ENCODE data around the gene NAA80. TPM values are rescaled to one million over a fixed set of nuclear protein-coding genes. Genes with fewer than 3 reads are reported as not detected.

NAA80 gene
- total RNA-seq, 2 donors from 2014 or later = 6.7 to 10.0 TPM

- Histone ChIP-seq H3K4me3 (peak overlapping the region; percentile 40), H3K4me1 (peaks cover 11% of the 10 kb centered on the region), H3K27ac (peak overlapping the region; percentile 85), H3K27me3 (no peaks in the 10 kb centered on the region), H3K9ac (ENCODE audit: low read depth in 2 of 2, low read length in 2 of 2) (peak overlapping the region; percentile 86 to 91), H3K9me3 (no peaks in the 10 kb centered on the region), H3K36me3 (no peaks in the 10 kb centered on the region)
- DNase-seq = peak; percentile 81
- TF ChIP-seq CTCF (IDR thresholded peaks at IDR 0.05) = no peak
- intact Hi-C loops (cut with DNase I) = no loop called here
Observed at GRCh38 chr3:50267280-50267913, 31.8 kb downstream of the NAA80 start.

GRCh38 chr3:50266836-50267235 is 32.4 kb downstream of the NAA80 start:
- H3K9me3 ChIP-seq = no peaks in the 10 kb centered on the region
- DNase-seq = no peak
- intact Hi-C loops (cut with DNase I) = no loop called here
- H3K9ac ChIP-seq (ENCODE audit: low read depth in 2 of 2, low read length in 2 of 2) = peak overlapping the region; percentile 86 to 91
- H3K4me3 ChIP-seq = peak overlapping the region; percentile 40
- peaks cover 11% of the 10 kb centered on the region for H3K4me1 ChIP-seq
- no peaks in the 10 kb centered on the region for H3K27me3 ChIP-seq
- H3K27ac ChIP-seq = peak overlapping the region; percentile 85
- no peak for TF ChIP-seq CTCF (IDR thresholded peaks at IDR 0.05)
- no peaks in the 10 kb centered on the region for H3K36me3 ChIP-seq

- no peak for DNase-seq
Observed at GRCh38 chr3:50266017-50266416, 33.2 kb downstream of the NAA80 start.

GRCh38 chr3:50265571-50265970 is 33.6 kb downstream of the NAA80 start:
- intact Hi-C loops (cut with DNase I) = no loop called here
- no peak for TF ChIP-seq CTCF (IDR thresholded peaks at IDR 0.05)
- H3K27ac ChIP-seq = peak overlapping the region; percentile 85
- peaks cover 11% of the 10 kb centered on the region for H3K4me1 ChIP-seq
- H3K4me3 ChIP-seq = no peak overlapping the region
- H3K9me3 ChIP-seq = no peaks in the 10 kb centered on the region
- H3K9ac ChIP-seq (ENCODE audit: low read depth in 2 of 2, low read length in 2 of 2) = peak overlapping the region; percentile 16 to 32
- no peaks in the 10 kb centered on the region for H3K36me3 ChIP-seq
- no peak for DNase-seq
- no peaks in the 10 kb centered on the region for H3K27me3 ChIP-seq

More at GRCh38 chr3:50266017-50266416, 33.2 kb downstream of the NAA80 start:
- Histone ChIP-seq H3K4me3 (no peak overlapping the region), H3K4me1 (peaks cover 11% of the 10 kb centered on the region), H3K27ac (peak overlapping the region; percentile 85), H3K9me3 (no peaks in the 10 kb centered on the region), H3K9ac (ENCODE audit: low read depth in 2 of 2, low read length in 2 of 2) (peak overlapping the region; percentile 37 to 91), H3K27me3 (no peaks in the 10 kb centered on the region), H3K36me3 (no peaks in the 10 kb centered on the region)
- TF ChIP-seq CTCF (IDR thresholded peaks at IDR 0.05) = no peak
- intact Hi-C loops (cut with DNase I) = no loop called here

- no peak for TF ChIP-seq CTCF (IDR thresholded peaks at IDR 0.05)
- intact Hi-C loops (cut with DNase I) = no loop called here
- Histone ChIP-seq H3K27ac (peak overlapping the region; percentile 85), H3K36me3 (no peaks in the 10 kb centered on the region), H3K4me1 (peaks cover 11% of the 10 kb centered on the region), H3K9ac (ENCODE audit: low read depth in 2 of 2, low read length in 2 of 2) (peak overlapping the region; percentile 16 to 32), H3K9me3 (no peaks in the 10 kb centered on the region), H3K27me3 (no peaks in the 10 kb centered on the region), H3K4me3 (no peak overlapping the region)
- no peak for DNase-seq
Observed at GRCh38 chr3:50264964-50265485, 34.2 kb downstream of the NAA80 start.
